ENCODE measurements around the gene FMNL2.

FMNL2 gene

DNA sequence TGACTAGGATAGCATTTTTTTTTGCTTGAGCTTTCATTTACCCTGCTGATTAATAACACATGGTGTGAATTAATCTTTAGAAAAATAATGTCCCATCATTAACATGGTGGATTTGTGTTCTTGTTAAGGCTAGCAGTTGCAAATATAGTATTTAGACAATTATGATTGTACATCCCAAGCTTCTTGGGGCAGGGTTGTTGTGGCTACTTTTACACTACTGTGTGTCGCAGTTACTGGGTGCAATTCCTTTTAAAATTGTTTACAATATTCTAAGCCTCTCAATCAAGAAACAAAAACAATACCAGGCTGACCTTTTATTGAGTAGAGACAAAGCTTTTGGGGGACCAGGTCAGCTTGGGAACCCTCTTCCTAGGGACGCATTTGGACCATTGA is 2.5 kb downstream of the FMNL2 start:
- DNase-seq = no peak

- no peak for DNase-seq
Measured at GRCh38 chr2:152339556-152340286, 4.7 kb downstream of the FMNL2 start.

DNA sequence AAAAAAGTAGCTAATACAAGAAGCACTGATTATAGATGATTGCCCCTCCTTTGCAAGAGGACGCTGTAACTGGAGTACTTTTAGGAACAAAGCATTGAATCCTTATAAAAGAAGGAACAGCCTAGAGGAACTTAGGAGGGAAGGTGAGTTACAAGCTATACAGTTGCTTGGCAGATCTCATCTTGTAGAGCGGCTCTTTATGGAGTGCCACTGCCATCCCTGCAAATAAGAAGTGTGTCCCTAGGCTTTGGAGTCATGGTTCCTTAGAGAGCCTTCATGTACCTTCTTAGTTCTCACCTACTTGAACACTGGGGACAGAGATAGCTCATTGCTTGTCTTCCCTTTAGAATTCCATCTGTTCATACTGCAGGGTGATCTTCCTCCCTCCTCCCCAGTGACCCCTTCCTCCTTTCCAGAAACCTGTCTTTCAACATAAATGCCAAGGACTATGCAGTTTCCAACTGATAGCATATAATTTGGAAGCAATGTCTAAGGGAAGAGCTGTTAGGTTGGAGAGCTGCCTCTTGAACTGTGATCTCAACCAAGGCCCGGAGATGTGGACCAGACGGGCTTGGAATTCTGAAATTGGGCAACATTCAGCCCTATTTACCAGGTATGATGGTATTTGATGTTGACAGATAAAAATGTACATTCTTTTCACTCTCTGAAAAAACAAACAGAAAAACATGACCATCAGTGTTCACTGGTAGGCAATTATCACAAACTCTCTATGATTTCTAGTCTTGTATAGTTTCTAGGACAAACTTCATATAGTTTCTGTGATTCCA is 7.5 kb downstream of the FMNL2 start:
- no peak for DNase-seq

GRCh38 chr2:152343426-152343825 is 8.5 kb downstream of the FMNL2 start:
- DNase-seq = no peak

- DNase-seq = no peak
Measured at GRCh38 chr2:152344579-152345195, 9.7 kb downstream of the FMNL2 start.

GRCh38 chr2:152347076-152347475 is 12.1 kb downstream of the FMNL2 start:
- no peak for DNase-seq

- DNase-seq = no peak
Measured at GRCh38 chr2:152348388-152348787, 13.4 kb downstream of the FMNL2 start.

DNA sequence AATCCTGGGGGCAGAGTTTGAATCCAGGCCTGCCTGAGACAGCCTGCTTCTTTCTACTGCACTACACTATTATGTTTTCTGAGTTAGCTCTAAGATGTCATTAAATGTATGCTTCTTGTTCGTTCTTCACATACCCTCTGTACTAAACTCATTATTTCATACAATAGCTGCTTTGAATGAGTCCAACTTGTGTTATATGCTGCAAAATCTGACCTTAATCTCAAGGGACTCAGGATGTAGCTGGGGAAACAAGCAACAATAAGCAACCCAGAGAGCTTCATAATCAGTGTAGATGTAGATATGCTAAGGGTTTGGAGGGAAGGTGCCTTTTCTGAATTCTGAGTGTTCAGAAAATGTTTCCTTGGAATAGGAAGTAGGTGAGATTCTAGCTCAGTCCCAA is 14.4 kb downstream of the FMNL2 start:
- no peak for DNase-seq

DNA sequence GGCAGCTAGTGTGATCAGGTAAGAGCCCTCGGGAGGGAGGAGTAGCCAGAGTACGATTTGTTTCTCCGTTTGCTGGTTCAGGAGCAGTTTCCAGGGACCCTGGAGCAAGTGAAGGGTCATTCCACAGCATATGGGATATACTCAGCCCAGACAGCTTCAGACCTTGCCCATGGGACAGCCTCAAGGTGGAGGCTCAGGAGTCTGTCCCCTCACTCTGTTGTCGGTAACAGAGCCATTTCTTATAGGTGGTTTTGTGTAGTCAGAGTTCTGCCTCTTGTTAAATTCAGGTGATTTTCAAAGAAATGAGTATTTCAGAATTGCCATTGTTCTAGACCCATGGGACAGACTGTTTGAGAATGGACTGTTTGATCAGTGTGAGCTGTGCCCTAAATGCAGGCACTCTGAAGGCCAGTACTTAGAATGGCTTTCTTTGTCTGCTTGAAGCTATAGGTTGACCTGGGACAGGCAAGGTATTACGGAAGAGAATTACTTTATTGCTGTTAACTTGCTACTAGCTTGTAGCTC is 15.2 kb downstream of the FMNL2 start:
- no peak for DNase-seq

- DNase-seq = no peak
Measured at GRCh38 chr2:152352616-152353015, 17.6 kb downstream of the FMNL2 start.

- DNase-seq = no peak
Measured at GRCh38 chr2:152353364-152353763, 18.4 kb downstream of the FMNL2 start.

DNA sequence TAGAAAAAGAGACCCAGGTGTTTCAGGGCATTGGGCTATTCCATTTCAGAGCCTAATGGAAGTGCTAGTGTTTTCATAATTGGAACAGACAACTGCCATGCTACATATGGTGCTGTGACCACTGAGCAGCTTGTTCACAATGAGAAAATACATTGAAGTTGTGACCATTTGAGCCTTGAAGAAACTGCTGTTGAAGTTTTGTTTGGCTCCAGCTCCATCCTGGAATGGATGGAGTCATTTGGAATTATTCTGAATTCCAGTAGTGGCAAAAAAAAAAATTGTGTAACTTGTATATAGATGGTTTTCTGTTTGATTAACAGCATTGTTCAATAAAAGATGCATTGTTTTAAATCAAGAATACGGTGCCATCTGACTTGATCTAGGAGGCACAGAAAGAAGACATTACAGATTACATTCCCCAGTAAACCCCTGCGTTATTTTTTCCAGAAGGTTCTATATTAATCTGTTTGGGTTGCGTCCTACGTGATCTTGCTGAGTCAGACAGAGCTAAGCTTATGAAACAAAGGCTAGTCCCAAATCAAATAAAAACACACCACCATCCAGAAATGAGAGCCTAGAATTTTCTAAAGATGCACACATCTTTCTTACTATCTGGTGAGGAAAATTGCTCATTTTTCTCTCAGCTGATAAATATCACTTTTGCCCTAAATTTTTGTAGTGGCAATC is 19.2 kb downstream of the FMNL2 start:
- no peak for DNase-seq

DNA sequence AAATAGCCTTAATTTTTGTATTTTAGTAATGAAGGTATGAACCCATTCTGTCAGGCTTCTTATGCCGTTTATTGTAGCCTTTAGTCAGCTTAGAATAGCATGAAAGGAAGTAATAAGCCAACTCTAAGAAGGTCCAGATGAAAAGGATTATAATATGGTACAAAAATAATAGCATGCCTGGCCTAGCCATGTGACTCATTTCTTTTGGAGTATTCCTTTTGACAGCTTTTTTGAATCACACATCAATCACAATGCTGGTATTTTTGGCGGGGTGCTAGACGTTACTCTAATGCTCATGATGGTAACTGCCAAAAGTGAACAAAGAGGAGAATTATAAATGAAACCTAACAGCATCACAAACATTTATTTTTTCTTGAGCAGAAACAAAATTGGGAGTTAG is 19.9 kb downstream of the FMNL2 start:
- peak in 2 of 56 donors; percentile 19 to 25 for DNase-seq

- peak in 1 of 56 donors; percentile 19 for DNase-seq
Measured at GRCh38 chr2:152355409-152355831, 20.4 kb downstream of the FMNL2 start.

DNA sequence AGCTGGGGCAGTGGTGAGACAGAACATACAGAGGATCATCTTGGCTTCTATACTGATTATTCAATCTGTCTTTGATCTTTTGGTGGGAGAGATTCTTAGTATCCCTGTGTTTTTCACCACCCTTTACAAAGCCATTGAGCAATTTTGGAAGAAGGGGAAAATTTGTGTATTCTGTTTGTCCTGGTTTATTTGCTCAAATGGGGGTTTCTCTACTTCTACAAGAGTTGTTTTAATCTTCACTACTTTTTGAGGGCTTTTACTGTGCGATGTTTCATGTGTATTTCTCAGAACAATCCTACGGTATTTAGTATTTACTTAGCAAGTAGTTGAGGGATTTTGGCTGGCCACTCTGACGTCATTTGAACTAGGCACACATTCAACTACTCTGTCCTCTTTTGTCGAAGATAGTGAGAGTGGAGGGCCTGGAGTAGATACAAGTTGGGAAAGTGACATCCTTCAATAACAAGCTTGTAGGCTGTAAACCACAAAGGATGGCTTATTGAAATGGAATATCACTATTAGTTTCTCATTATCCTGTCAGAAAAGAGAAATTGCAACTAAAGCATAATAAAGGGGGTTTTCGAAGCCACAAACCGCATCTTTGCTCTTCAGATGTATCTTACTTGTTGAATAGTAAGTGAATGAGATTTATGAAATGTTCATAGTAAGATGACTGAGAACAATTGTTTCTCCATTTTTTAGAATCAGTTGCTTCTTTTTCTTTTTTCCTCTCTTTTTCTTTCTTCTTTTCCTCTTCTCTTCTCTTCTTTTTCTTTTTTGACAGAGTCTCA is 24.8 kb downstream of the FMNL2 start:
- DNase-seq = peak in 1 of 56 donors; percentile 32

- DNase-seq = no peak
Measured at GRCh38 chr2:152363936-152364335, 29.0 kb downstream of the FMNL2 start.

DNA sequence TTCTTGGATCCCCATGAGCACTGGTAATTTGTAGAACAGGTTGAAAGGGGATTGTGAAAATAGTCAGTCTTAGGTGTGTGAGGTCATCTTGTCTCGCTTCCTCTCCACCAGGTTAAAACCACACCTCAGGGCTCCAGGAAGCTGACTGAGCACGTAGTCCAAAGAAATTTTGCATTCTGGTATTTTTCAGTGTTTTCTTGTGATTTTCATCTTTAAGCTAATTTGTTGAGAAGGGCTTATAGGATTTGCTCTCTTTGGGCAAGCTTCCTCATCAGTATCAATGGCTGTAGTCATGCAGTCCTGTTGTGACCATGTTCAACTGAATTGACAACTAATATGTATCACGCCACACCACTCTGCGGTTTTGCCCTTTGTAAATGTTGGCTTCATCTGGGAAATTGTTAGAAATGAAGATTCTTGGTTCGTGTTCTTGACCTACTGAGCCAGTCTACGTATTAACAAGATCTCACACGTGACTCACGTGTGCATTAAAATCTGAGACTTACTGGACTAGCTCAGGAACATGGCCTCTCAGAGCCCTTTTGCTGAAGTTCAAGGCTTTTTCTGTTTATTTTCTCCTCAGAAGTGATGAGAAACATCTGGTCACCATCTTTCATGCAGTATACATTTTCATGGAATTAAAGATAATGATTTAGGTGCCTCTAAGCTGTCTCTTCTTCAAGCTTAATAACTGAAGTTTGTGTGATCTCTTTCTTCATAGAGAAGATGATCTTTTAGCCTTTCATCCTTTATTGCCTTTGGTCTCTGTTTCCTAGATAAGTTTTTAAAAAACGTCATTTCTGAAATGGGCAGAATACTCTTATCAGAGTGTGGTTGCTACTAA is 32.8 kb downstream of the FMNL2 start:
- DNase-seq = no peak

- DNase-seq = no peak
Measured at GRCh38 chr2:152369176-152369860, 34.3 kb downstream of the FMNL2 start.

DNA sequence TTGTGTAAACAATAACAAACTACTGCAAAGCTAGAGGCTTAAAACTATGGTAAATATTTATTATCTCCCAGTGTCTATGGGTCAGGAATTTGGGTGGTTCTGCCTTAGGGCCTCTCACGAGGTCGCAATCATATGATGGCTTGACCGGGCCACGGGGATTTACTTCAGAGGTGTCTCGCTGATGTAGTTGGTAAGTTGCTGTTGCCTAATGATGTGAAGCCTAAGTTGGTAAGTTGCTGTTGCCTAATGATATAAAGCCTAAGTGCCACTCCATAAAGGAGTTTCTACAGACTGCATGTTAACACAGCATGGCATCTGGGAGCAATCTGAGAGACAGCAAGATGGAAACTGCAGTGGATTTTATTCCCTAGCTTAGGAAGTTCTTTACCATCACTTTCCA is 35.8 kb downstream of the FMNL2 start:
- DNase-seq = no peak
